Mucosa of descending colon (tissue), 3 donors: ENCODE measurements around the gene KLHL35. TPM values are rescaled to one million over a fixed set of nuclear protein-coding genes. Genes with fewer than 3 reads are reported as not detected.

ENCODE experiments used
- ATAC-seq: fragments of 200-7000 bp; cut with Tn5 transposase; one replicate; pipeline ENCODE4 v1.9.1; 2020; ENCODE audit warnings: mild to moderate bottlenecking, moderate library complexity
- DNase-seq, 3 donors: peaks; one replicate each; pipeline ENCODE4 v3.0.0-alpha.2; 2020
- H3K36me3 ChIP-seq: fragments of 200-600 bp; one replicate; pipeline ENCODE4 v1.8.0; 2021; ENCODE audit warnings: low read depth, mild to moderate bottlenecking
- H3K4me1 ChIP-seq: fragments of 200-600 bp; one replicate; pipeline ENCODE4 v1.8.0; 2021; ENCODE audit warnings: low read depth, mild to moderate bottlenecking
- H3K4me3 ChIP-seq: fragments of 200-600 bp; one replicate; pipeline ENCODE4 v1.8.0; 2021; ENCODE audit warnings: mild to moderate bottlenecking
- H3K9me3 ChIP-seq: fragments of 200-600 bp; one replicate; pipeline ENCODE4 v1.8.0; 2021; ENCODE audit warnings: mild to moderate bottlenecking
- intact Hi-C, 2 donors: fragments of 100-400 bp; cut with DNase I in 1 of 2; cut with micrococcal nuclease in 1 of 2; formaldehyde crosslinking; loops; one replicate each; pipeline versions ENCODE4 v1.11.0 to v1.11.1; 2022; cut with DNase I, micrococcal nuclease
- total RNA-seq, 3 donors: library from RNA; stranded (reverse); fragmentation: NEBNext Ultra II Directional in 2 of 3; extraction: Animal tissue kit (Norgen Biotek cat#: 25700) in 2 of 3; gene quantifications; one replicate each; pipeline versions ENCODE4 v1.2.1 to v1.2.4, GENCODE V29; 2021 to 2023
- TF ChIP-seq, protein P1 (sequence below): fragments of 200-600 bp; IDR thresholded peaks from one replicate; pipeline ENCODE4 v1.8.0; 2022; ENCODE audit warnings: antibody characterized with exemption, mild to moderate bottlenecking
- donor health status: DM: no; HTN: no; CAD: no; lungs with moderate emphysema.
- donor health status: DM: no; HTN: no; CAD: no.
- donor health status: DM: no; HTN: yes; CAD: no.

Gene KLHL35
- total RNA-seq, 3 donors from 2014 or later = 0.25 to 1.7 (median 0.49) TPM

GRCh38 chr11:75428989-75429640 is 3.9 kb downstream of the KLHL35 start:
- ATAC-seq (no peak), DNase-seq (peak in 1 of 3 donors; percentile 17)
- Histone ChIP-seq H3K36me3 (no peaks in the 10 kb centered on the region), H3K4me1 (peaks cover 18% of the 10 kb centered on the region), H3K9me3 (peaks cover 4% of the 10 kb centered on the region), H3K4me3 (no peak overlapping the region)
- intact Hi-C loops = no loop called here
- TF ChIP-seq, protein P1, sequence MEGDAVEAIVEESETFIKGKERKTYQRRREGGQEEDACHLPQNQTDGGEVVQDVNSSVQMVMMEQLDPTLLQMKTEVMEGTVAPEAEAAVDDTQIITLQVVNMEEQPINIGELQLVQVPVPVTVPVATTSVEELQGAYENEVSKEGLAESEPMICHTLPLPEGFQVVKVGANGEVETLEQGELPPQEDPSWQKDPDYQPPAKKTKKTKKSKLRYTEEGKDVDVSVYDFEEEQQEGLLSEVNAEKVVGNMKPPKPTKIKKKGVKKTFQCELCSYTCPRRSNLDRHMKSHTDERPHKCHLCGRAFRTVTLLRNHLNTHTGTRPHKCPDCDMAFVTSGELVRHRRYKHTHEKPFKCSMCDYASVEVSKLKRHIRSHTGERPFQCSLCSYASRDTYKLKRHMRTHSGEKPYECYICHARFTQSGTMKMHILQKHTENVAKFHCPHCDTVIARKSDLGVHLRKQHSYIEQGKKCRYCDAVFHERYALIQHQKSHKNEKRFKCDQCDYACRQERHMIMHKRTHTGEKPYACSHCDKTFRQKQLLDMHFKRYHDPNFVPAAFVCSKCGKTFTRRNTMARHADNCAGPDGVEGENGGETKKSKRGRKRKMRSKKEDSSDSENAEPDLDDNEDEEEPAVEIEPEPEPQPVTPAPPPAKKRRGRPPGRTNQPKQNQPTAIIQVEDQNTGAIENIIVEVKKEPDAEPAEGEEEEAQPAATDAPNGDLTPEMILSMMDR = no peak

GRCh38 chr11:75428281-75428724 is 4.7 kb downstream of the KLHL35 start:
- Histone ChIP-seq H3K9me3 (peaks cover 4% of the 10 kb centered on the region), H3K4me1 (peaks cover 18% of the 10 kb centered on the region), H3K36me3 (no peaks in the 10 kb centered on the region), H3K4me3 (no peak overlapping the region)
- intact Hi-C loops = no loop called here
- peak; percentile 83 to 95 (median 92) for DNase-seq
- TF ChIP-seq, protein P1 = no peak
- ATAC-seq = peak; percentile 83

DNA sequence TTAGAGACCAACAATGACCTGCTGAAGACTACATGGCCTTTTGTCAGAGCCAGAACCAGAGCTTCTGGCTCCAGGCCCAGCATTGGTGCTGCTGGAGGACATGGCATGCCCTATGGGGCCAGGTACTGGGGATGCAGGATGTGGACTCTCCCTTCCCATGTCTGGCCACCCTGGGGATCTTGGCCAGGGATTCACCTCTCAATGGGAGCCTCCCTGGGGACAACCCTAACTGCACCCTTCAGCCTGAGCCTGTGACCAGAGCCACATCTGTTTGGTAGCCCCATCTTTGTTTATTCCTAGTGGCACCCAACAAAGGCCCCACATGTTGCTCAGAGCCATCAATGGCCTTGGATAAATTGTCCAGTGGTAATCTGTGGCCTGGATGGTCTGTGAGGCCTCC is 5.8 kb downstream of the KLHL35 start:
- ATAC-seq = no peak
- Histone ChIP-seq H3K36me3 (no peaks in the 10 kb centered on the region), H3K9me3 (peaks cover 4% of the 10 kb centered on the region), H3K4me3 (no peak overlapping the region), H3K4me1 (peaks cover 23% of the 10 kb centered on the region)
- DNase-seq = peak in 1 of 3 donors; percentile 37
- intact Hi-C loops = no loop called here
- TF ChIP-seq, protein P1 = no peak

GRCh38 chr11:75426720-75427086 is 6.3 kb downstream of the KLHL35 start:
- ATAC-seq (no peak), DNase-seq (peak in 1 of 3 donors; percentile 36)
- intact Hi-C loops = no loop called here
- Histone ChIP-seq H3K4me1 (peaks cover 24% of the 10 kb centered on the region), H3K4me3 (no peak overlapping the region), H3K9me3 (peaks cover 4% of the 10 kb centered on the region), H3K36me3 (no peaks in the 10 kb centered on the region)
- TF ChIP-seq, protein P1 = no peak

- TF ChIP-seq, protein P1 = no peak
- ATAC-seq (no peak), DNase-seq (no peak)
- Histone ChIP-seq H3K4me1 (peaks cover 27% of the 10 kb centered on the region), H3K36me3 (no peaks in the 10 kb centered on the region), H3K4me3 (no peak overlapping the region), H3K9me3 (peaks cover 4% of the 10 kb centered on the region)
- intact Hi-C loops = no loop called here
Observed at GRCh38 chr11:75425422-75425821, 7.6 kb downstream of the KLHL35 start.
